Right lobe of liver (tissue), 4 donors: ENCODE measurements around the gene DQX1.
"Not testable (repeated sequence)": the region's sequence is repeated elsewhere in the genome, so short reads cannot be mapped to it uniquely, and the experiment has no call there.

Source experiments
- POLR2A ChIP-seq: fragments of 450-650 bp; IDR thresholded peaks from one replicate; pipeline ENCODE4 v1.6.1; 2017; ENCODE audit warnings: antibody characterized with exemption, mild to moderate bottlenecking
- TF ChIP-seq, protein P1 (sequence below), 4 donors: fragments of 200-600 bp in 3 of 4; fragments of 450-650 bp in 1 of 4; IDR thresholded peaks; one replicate each; pipeline versions ENCODE4 v1.5.1 to v1.8.0; 2016 to 2022; ENCODE audit warnings: antibody characterized with exemption in 4 of 4, mild to moderate bottlenecking in 2 of 4
- donor health status: DM: no; HTN: no; CAD: no.
- donor health status: DM: no; HTN: no; CAD: no.
- donor health status: DM: no; HTN: yes; CAD: no.

DNA sequence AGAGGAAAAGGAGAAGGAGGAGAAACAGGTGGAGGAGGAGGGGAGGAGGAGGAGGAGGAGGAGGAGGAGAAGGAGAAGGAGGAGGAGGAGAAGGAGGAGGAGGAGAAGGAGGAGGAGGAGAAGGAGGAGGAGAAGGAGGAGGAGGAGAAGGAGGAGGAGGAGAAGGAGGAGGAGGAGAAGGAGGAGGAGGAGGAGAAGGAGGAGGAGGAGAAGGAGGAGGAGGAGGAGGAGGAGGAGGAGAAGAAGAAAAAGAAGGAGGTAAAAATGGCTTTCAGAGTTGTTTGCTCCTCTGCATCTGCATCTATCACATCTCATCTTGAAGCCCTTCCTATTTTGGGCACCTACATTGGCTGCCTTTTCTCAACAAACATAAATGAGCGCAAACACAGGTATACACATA, 35.0 kb upstream of the DQX1 start:
- TF ChIP-seq, protein P1, sequence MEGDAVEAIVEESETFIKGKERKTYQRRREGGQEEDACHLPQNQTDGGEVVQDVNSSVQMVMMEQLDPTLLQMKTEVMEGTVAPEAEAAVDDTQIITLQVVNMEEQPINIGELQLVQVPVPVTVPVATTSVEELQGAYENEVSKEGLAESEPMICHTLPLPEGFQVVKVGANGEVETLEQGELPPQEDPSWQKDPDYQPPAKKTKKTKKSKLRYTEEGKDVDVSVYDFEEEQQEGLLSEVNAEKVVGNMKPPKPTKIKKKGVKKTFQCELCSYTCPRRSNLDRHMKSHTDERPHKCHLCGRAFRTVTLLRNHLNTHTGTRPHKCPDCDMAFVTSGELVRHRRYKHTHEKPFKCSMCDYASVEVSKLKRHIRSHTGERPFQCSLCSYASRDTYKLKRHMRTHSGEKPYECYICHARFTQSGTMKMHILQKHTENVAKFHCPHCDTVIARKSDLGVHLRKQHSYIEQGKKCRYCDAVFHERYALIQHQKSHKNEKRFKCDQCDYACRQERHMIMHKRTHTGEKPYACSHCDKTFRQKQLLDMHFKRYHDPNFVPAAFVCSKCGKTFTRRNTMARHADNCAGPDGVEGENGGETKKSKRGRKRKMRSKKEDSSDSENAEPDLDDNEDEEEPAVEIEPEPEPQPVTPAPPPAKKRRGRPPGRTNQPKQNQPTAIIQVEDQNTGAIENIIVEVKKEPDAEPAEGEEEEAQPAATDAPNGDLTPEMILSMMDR (IDR thresholded peaks at IDR 0.05): not testable (repeated sequence)
- not testable (repeated sequence) for TF ChIP-seq POLR2A
